ENCODE data around the gene DESI2.

DESI2 gene

GRCh38 chr1:244652623-244653438 lies at the start of gene DESI2:
TSS of gene DESI2 (plus strand) at chr1:244653126. CDS start at chr1:244653314, 188 bp downstream.
- peak; percentile 99 for DNase-seq (ENCODE audit: low spot score)

GRCh38 chr1:244603498-244603897 lies 49.4 kb upstream of the DESI2 start:
- peak; percentile 44 for DNase-seq (ENCODE audit: low spot score)

GRCh38 chr1:244605835-244606370 lies 47.0 kb upstream of the DESI2 start:
- DNase-seq (ENCODE audit: low spot score) = no peak

- no peak for DNase-seq (ENCODE audit: low spot score)
Measured at GRCh38 chr1:244614113-244614836, 38.7 kb upstream of the DESI2 start.

GRCh38 chr1:244614879-244615278 lies 38.0 kb upstream of the DESI2 start:
- DNase-seq (ENCODE audit: low spot score) = no peak

- DNase-seq (ENCODE audit: low spot score) = no peak
Measured at GRCh38 chr1:244615301-244615700, 37.6 kb upstream of the DESI2 start.

- no peak for DNase-seq (ENCODE audit: low spot score)
Measured at GRCh38 chr1:244626709-244627108, 26.2 kb upstream of the DESI2 start.

GRCh38 chr1:244628789-244629188 lies 24.1 kb upstream of the DESI2 start:
- DNase-seq (ENCODE audit: low spot score) = no peak

- DNase-seq (ENCODE audit: low spot score) = no peak
Measured at GRCh38 chr1:244633140-244633539, 19.8 kb upstream of the DESI2 start.

- no peak for DNase-seq (ENCODE audit: low spot score)
Measured at GRCh38 chr1:244634546-244634945, 18.4 kb upstream of the DESI2 start.

GRCh38 chr1:244636488-244637259 lies 16.3 kb upstream of the DESI2 start:
- no peak for DNase-seq (ENCODE audit: low spot score)

- DNase-seq (ENCODE audit: low spot score) = no peak
Measured at GRCh38 chr1:244639561-244639960, 13.4 kb upstream of the DESI2 start.

GRCh38 chr1:244640917-244641316 lies 12.0 kb upstream of the DESI2 start:
- DNase-seq (ENCODE audit: low spot score) = no peak

GRCh38 chr1:244642526-244642925 lies 10.4 kb upstream of the DESI2 start:
- DNase-seq (ENCODE audit: low spot score) = no peak

- no peak for DNase-seq (ENCODE audit: low spot score)
Measured at GRCh38 chr1:244642988-244643387, 9.9 kb upstream of the DESI2 start.

GRCh38 chr1:244645414-244645813 lies 7.5 kb upstream of the DESI2 start:
- no peak for DNase-seq (ENCODE audit: low spot score)

- DNase-seq (ENCODE audit: low spot score) = no peak
Measured at GRCh38 chr1:244645890-244646289, 7.0 kb upstream of the DESI2 start.

- no peak for DNase-seq (ENCODE audit: low spot score)
Measured at GRCh38 chr1:244647819-244648218, 5.1 kb upstream of the DESI2 start.

- no peak for DNase-seq (ENCODE audit: low spot score)
Measured at GRCh38 chr1:244651956-244652622, 837 bp upstream of the DESI2 start.

GRCh38 chr1:244653439-244654107 lies 647 bp downstream of the DESI2 start:
- DNase-seq (ENCODE audit: low spot score) = no peak

All from COLO829 (cell line).